Activated effector memory CD4-positive, alpha-beta T cell treated with anti-CD3 and anti-CD28 coated beads, Interleukin-2, amount 50 U/mL, for 16 hours (primary cell): ENCODE measurements around the gene HLA-DRA.

Experiments used
- DNase-seq: peaks from one replicate; pipeline ENCODE4 v3.0.0-alpha.2; 2020

HLA-DRA gene

GRCh38 chr6:32483968-32484613 lies 44.4 kb downstream of the HLA-DRA start:
- no peak for DNase-seq

DNA sequence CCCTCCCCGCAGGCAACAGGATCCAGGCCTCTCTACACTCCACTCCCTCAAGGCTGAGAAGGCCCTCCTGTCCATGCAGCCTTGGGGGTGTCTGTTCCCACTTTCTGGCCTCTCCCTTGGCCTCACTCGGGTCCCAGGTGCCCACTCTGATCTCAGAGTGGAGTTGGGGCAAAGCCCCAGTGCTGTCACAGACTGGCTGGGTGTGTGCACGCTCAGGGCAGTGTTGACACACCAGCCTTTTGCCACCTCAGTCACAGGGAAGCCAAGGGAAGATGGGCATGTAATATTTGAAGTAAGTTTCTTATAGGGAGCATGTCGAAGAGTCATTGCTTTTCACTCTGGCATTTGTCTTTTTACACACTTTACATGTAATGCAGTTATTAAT lies 44.9 kb downstream of the HLA-DRA start:
- DNase-seq: no peak

GRCh38 chr6:32488083-32488482 lies 48.4 kb downstream of the HLA-DRA start:
- DNase-seq: no peak

DNA sequence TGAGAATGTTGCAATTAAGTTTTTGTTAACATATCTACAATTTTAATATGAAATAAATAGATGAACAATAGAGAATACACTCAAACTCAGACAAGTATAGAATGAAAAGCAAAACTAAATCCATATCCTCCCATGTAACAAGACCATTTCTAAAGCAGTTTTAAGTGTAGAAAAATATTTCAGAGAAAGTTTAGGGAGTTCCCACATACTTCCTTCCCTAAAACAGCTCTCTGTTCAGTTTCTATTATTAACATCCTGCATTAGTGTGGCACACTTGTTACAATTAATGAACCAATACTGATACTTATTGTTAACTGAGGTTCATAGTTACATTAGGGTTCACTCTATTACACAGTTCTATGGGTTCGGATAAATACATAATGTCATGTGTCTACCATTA lies 52.0 kb downstream of the HLA-DRA start:
- no peak for DNase-seq

DNA sequence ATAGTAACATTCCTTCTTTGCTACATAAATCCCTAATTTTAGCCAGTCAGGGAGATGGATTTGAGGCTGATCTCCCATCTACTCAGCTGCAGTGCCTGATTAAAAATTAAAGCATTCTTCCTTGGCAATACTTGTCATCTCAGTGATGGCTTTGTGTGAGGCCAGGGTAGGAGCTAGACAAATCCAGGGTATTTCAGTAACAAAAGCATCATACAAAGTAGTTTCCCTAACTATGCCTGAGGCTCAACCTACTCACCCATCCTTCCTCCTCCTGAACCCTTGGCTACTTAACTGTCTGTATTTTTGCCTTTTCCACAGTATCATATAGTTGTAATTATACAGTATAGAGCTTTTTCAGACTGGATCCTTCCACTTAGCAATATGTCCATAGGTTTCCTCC lies 52.7 kb downstream of the HLA-DRA start:
- DNase-seq: no peak
